Upper lobe of left lung (tissue), 4 donors: ENCODE results near the gene SLC5A1.

ENCODE experiments used
- POLR2A ChIP-seq, 4 donors: fragments of 450-650 bp; IDR thresholded peaks; one replicate each; pipeline ENCODE4 v1.5.1; 2016 to 2017; ENCODE audit warnings: antibody characterized with exemption in 4 of 4, mild to moderate bottlenecking in 2 of 4
- TF ChIP-seq, protein P1 (sequence below), 6 experiments: fragments of 450-650 bp in 4 of 6; fragments of 200-600 bp in 2 of 6; sonication (generic) in 2 of 6; IDR thresholded peaks; one replicate each; pipeline ENCODE4 v1.5.1; 2016 to 2019; ENCODE audit warnings: antibody characterized with exemption in 6 of 6

DNA sequence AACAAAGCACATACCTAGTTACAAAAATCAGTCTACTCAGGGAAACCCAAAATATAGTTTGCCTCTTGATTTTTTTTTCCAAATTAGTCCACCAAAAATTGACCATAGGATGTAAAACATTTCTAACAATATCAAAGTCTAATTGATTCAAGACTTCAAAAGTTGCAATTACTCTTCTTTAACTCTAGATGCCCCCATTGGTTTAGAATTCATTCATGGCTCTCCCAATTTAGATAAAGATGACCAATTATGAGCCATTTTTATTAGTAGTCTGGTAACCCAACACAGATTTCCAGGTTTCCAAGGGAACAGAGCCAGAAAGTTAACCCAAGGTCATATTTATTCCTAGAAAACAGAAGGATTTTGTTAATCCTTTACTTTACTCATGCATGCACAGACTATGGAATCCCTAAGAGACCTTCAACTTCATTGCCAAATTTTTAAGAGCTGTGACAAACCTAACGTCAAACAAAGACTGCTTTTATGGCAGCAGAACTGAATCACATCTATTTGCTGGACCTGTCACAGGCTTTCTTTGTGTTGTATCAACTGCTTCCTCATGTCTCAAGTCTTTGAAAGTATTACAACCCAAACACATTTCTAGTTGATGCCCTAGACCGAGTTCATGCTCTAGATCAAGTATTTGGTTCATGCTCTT is 60.7 kb downstream of the SLC5A1 start:
- TF ChIP-seq, protein P1, sequence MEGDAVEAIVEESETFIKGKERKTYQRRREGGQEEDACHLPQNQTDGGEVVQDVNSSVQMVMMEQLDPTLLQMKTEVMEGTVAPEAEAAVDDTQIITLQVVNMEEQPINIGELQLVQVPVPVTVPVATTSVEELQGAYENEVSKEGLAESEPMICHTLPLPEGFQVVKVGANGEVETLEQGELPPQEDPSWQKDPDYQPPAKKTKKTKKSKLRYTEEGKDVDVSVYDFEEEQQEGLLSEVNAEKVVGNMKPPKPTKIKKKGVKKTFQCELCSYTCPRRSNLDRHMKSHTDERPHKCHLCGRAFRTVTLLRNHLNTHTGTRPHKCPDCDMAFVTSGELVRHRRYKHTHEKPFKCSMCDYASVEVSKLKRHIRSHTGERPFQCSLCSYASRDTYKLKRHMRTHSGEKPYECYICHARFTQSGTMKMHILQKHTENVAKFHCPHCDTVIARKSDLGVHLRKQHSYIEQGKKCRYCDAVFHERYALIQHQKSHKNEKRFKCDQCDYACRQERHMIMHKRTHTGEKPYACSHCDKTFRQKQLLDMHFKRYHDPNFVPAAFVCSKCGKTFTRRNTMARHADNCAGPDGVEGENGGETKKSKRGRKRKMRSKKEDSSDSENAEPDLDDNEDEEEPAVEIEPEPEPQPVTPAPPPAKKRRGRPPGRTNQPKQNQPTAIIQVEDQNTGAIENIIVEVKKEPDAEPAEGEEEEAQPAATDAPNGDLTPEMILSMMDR (IDR thresholded peaks at IDR 0.05), result peak in 4 of 6 experiments; percentile 22 to 43 (median 30)
- no peak for TF ChIP-seq POLR2A (IDR thresholded peaks at IDR 0.05)
